Hematopoietic multipotent progenitor cell treated with erythropoietin and hydrocortisone succinate and interleukin-3 and kit ligand, for 8 days (in vitro differentiated cells): Measurements from ENCODE around the gene TTLL1.
A peak's percentile ranks its signal among the peaks of the same experiment; 100 is the strongest.
"Not testable (repeated sequence)": the region's sequence is repeated elsewhere in the genome, so short reads cannot be mapped to it uniquely, and the experiment has no call there.

ENCODE experiments used
- DNase-seq: peaks from one replicate; pipeline ENCODE4 v3.0.0-alpha.2; 2015

Gene TTLL1

GRCh38 chr22:43009444-43009843 lies 79.7 kb downstream of the TTLL1 start:
- DNase-seq = no peak

GRCh38 chr22:43008921-43009320 lies 80.3 kb downstream of the TTLL1 start:
- no peak for DNase-seq

DNA sequence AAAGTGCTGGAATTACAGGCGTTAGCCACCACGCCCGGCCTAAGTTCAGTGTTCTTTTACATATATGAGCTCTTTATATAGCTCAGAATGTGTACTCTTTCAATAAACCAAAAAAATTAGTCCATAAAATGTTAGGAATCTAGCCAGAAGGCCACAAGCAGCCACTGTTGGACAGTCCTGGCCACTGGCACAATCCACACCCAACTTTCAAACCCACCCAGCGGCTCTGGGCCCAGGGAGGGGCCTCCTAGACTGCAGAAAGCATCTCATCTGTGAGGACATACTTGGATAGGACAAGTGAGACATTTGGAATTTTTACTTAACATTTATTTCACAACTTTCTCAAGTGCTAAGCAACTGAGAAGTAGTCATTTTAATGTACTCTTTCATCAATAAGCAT lies 80.7 kb downstream of the TTLL1 start:
- no peak for DNase-seq

DNA sequence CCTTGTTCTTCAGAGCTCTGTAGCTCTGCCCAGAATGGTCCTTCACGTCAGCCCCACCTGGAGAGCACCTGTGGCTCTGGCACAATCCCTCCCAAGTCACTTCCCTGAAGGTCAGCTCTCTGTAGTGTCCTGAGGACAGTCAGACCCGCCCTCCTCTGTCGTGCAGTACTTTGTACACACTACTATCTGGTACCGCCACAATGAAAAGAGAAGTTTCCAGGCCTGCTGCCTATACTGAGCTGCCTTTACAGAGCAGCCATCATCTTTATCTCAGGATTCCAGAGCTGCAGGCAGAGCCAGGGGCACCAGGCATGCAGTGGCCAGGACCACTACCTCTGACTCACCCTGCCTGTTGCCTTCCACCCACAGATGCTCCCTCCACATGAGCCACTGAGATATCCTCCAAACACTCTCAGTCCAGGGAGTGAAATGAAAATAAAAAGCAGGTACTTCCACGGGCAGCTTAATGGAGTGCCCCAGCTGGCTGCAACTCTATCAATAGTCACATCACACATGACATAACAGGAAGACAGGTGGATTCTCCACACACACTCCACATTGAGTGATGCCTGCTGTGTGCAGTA lies 81.6 kb downstream of the TTLL1 start:
- DNase-seq = peak; percentile 94

- DNase-seq = no peak
Measured at GRCh38 chr22:43006753-43007152, 82.4 kb downstream of the TTLL1 start.

GRCh38 chr22:43006016-43006505 lies 83.1 kb downstream of the TTLL1 start:
- DNase-seq = no peak

DNA sequence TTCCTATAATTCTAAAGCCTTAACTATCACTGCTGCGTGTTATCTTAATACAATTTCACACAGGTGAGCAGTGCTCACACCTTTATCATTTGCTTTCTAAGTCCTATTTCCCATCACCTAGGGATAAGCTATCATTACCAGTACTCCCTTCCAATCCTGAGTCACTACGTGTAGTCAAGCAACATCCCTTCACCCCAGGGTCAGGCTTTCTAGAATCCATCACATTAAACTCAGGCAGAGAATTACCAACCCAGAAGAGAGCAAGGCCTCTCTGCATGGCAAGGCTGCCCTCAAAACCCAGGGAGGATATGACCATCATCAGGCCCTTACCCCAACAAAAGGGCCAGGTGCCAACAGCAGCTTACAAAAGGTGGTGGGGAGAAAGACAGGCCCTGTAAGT lies 84.1 kb downstream of the TTLL1 start:
- DNase-seq = no peak

DNA sequence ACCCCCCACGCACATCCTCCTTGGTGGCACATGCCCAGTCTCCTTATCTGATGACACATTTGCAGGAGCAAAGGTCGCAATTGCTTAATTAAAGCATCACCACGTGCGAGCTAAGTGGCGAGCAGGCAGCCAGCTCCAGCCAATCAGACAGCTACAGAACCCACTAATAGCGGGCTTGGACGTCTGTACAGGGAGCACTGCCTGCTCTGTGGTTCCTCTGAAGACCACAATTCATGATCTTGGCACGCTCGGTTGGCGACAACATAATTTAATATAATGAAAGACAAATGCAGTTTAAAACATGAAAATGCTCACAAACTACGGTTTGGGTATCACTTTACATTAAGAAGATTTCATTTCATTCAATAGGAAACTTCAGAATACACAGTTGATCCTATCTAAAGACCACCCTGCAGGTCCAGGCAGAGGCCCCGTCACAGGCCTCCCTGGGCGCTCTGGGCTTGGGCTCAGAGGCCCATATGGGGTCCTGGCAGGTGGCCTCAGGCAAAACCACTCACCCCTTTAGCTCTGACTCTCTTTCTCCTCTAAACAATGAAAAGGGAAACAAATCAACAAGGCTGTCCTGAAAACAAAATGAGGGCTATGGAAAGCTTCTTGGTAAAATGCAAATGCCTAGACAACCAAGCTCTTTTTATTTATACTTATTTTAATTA lies 84.7 kb downstream of the TTLL1 start:
- DNase-seq = peak; percentile 84

DNA sequence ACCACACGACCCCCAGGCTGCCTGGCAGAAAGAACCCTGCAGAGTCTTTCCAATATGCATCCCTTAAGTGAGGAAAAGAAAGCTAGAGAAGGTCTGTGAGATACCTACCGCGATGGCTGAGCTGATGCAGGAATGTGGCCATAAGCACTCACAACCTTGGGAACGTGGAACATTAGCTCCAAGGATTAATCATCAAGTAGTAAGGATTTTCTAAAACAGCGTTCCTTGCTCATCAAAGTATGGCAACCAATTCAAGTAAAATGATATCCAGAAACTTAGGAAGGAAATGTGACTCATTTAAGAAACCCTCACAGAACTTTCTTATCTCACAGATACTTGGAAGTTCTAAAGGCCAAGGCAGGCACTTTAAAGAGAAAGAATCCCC lies 87.0 kb downstream of the TTLL1 start:
- DNase-seq = peak; percentile 35

- no peak for DNase-seq
Measured at GRCh38 chr22:43001271-43002201, 87.7 kb downstream of the TTLL1 start.

GRCh38 chr22:43000441-43001175 lies 88.6 kb downstream of the TTLL1 start:
- no peak for DNase-seq

DNA sequence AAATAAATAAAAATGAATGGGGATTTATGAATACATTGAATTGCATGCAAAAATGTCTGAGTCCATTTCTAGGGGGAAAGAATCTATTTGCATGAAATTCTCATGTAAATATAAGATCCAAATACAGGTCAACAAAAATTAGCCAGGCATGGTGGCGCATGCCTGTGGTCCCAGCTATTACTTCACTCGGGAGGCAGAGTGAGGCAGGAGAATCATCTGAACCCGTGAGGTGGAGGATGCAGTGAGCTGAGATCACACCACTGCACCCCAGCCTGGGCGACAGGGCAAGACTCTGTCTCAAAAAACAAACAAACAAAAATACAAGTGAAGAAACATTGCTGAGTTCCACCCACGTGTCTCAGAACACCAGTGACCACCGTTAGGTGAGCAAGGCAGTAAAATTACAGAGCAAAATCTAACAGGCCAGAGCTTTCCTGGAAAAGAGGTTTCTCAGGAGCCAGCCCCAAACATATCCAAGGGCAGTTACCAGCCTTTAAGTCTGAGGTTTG lies 91.6 kb downstream of the TTLL1 start:
- DNase-seq = no peak

DNA sequence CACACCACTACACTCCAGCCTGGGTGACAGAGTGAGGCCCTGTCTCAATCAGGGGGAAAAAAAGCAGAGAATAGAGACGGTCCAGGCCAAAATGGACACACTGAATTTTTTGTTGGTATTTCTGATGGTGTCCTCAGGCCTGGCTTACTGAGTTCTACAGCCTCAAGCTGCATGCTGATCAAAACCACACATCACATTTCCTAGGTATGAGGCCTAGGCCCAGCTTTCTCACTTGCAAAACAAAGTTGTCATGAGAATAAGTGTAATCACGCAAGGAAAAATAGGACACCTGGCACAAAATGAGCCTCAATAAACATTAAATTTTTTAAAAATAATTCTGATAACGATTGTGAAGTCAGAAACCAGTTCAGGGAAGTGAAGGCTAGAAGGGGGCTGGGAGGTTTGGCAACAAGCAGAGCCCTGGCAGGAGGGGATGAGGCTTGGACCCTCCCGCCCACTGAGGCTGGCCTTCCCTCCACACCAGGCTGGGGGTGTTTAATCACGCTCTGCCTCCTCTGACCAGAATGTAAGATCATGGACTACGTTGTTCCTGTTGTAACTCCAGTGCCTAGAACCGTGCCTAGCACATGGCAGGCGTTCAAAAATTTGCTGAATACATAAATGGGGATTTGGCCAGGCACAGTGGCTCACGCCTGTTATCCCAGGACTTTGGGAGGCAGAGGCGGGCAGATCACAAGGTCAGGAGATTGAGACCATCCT lies 92.4 kb downstream of the TTLL1 start:
- DNase-seq = no peak

- not testable (repeated sequence) for DNase-seq
Measured at GRCh38 chr22:42995654-42996053, 93.5 kb downstream of the TTLL1 start.

DNA sequence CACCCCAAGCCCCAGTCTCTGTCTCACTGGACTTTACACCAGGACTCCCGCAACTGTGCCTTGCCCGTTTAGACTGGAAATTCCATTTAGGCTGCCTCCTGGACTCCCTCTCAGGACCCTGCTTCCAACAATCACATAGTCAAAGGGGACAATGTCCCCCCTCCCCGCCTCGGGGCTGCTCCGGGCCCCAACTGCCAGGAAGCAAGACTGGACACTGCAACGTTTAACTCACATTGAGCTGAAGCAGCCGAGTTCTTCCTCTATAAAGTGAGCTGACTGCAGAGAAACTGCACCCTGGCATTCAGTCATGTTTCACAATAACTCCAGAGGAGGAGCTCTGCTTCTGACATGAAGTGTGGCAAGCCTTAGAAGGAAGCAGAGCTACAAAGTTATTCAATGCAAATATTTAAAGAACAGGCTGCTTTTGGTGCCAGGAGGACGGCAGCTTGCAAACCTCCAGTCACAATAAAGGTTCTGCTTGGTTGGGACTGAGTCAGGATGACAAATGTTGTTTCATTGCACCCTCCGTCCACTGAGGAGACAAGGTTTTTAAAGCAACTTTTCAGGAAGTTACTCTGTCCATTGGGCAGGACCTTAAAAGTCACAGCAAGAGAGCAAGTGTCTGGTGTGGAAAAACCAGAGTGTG lies 94.2 kb downstream of the TTLL1 start:
- DNase-seq = no peak

- DNase-seq = no peak
Measured at GRCh38 chr22:42994276-42994916, 94.8 kb downstream of the TTLL1 start.

- DNase-seq = no peak
Measured at GRCh38 chr22:42993651-42994275, 95.4 kb downstream of the TTLL1 start.

GRCh38 chr22:42992886-42993479 lies 96.2 kb downstream of the TTLL1 start:
- DNase-seq = no peak

GRCh38 chr22:42992092-42992491 lies 97.1 kb downstream of the TTLL1 start:
- no peak for DNase-seq

GRCh38 chr22:42991010-42991651 lies 98.1 kb downstream of the TTLL1 start:
- DNase-seq = no peak
